GM23248 (cell line): ENCODE data around the gene COX19. TPM values are rescaled to one million over a fixed set of nuclear protein-coding genes. Genes with fewer than 3 reads are reported as not detected.

Experiments used
- DNase-seq: peaks from one replicate; pipeline ENCODE4 v3.0.0-alpha.2; 2015
- H2AFZ ChIP-seq: fragments of 200-600 bp; sonication (generic); 2 replicates; pipeline ENCODE4 v1.6.1; 2016; ENCODE audit warnings: antibody characterized with exemption
- H3F3A ChIP-seq: fragments of 200-600 bp; sonication (generic); 2 replicates; pipeline ENCODE4 v1.6.1; 2016; ENCODE audit warnings: mild to moderate bottlenecking, antibody characterized with exemption, mixed run types; ENCODE audit not compliant: insufficient read depth
- H3K27ac ChIP-seq: fragments of 200-600 bp; sonication (generic); 2 replicates; pipeline ENCODE4 v1.5.1; 2016; ENCODE audit warnings: mild to moderate bottlenecking
- H3K27me3 ChIP-seq: fragments of 200-600 bp; sonication (generic); replicated peaks from 2 replicates; pipeline ENCODE4 v1.6.1; 2016; ENCODE audit warnings: mild to moderate bottlenecking; ENCODE audit not compliant: insufficient read depth
- H3K36me3 ChIP-seq: fragments of 200-600 bp; sonication (generic); 2 replicates; pipeline ENCODE4 v1.6.1; 2016; ENCODE audit warnings: low read depth, mild to moderate bottlenecking
- H3K4me1 ChIP-seq: fragments of 200-600 bp; sonication (generic); 2 replicates; pipeline ENCODE4 v1.6.1; 2016; ENCODE audit warnings: mild to moderate bottlenecking; ENCODE audit not compliant: insufficient read depth
- H3K4me2 ChIP-seq: fragments of 200-600 bp; sonication (generic); one replicate; pipeline ENCODE4 v1.6.1; 2016; ENCODE audit warnings: mild to moderate bottlenecking; ENCODE audit not compliant: unreplicated experiment
- H3K4me3 ChIP-seq: fragments of 200-600 bp; sonication (generic); 2 replicates; pipeline ENCODE4 v1.5.1; 2016; ENCODE audit warnings: mild to moderate bottlenecking
- H3K79me2 ChIP-seq: fragments of 200-600 bp; sonication (generic); 2 replicates; pipeline ENCODE4 v1.6.1; 2016; ENCODE audit warnings: mild to moderate bottlenecking; ENCODE audit not compliant: insufficient read depth
- H3K9ac ChIP-seq: fragments of 200-600 bp; sonication (generic); 2 replicates; pipeline ENCODE4 v1.6.1; 2016; ENCODE audit warnings: mild to moderate bottlenecking
- H3K9me2 ChIP-seq: fragments of 200-600 bp; sonication (generic); 2 replicates; pipeline ENCODE4 v1.6.1; 2016; ENCODE audit warnings: mixed run types, mild to moderate bottlenecking, moderate library complexity; ENCODE audit not compliant: insufficient read depth
- H3K9me3 ChIP-seq: fragments of 200-600 bp; sonication (generic); one replicate; pipeline ENCODE4 v1.6.1; 2017; ENCODE audit warnings: low read depth
- H4K20me1 ChIP-seq: fragments of 200-600 bp; sonication (generic); 2 replicates; pipeline ENCODE4 v1.6.0; 2016; ENCODE audit not compliant: insufficient read depth
- EZH2 ChIP-seq: fragments of 200-600 bp; sonication (generic); IDR thresholded peaks from 2 replicates; pipeline ENCODE4 v1.6.1; 2018; ENCODE audit warnings: antibody characterized with exemption, mild to moderate bottlenecking; ENCODE audit not compliant: insufficient read depth, poor library complexity, severe bottlenecking
- EZH2phosphoT487 ChIP-seq: fragments of 200-600 bp; sonication (generic); IDR thresholded peaks from 2 replicates; pipeline ENCODE4 v1.6.1; 2018; ENCODE audit warnings: antibody characterized with exemption, moderate library complexity, mild to moderate bottlenecking, low read depth; ENCODE audit not compliant: insufficient read depth
- WGBS, 2 experiments: methylation state at CpG; one replicate each; pipeline ENCODE4 v1.1.6; 2015 to 2017; ENCODE audit warnings: low lambda C conversion rate in 2 of 2, low coverage in 1 of 2; ENCODE audit errors: missing lambda C conversion rate in 2 of 2; 5-methylcytosine and 5-hydroxymethylcytosine counted together
- in situ Hi-C: fragments of 300-500 bp; cut with MboI; formaldehyde crosslinking; loops from 2 replicates; pipeline ENCODE4 v1.15.0; 2020
- polyA plus RNA-seq: library from polyadenylated mRNA; unstranded; fragments of >200 nt; fragmentation: Nextera tagmentation; extraction: Ambion mirVana; gene quantifications from 2 replicates; pipeline ENCODE4 v1.2.1, GENCODE V29; 2016
- total RNA-seq: library from RNA; depleted of rRNA; stranded (reverse); fragments of >200 nt; shearing (Covaris generic); gene quantifications from 2 replicates; pipeline ENCODE4 v1.2.3, GENCODE V29; 2014

Gene COX19
- total and polyA plus RNA-seq, 2 experiments from 2014 or later, result 5.5 to 9.9 TPM

- no peak overlapping the region for H3K4me3 ChIP-seq
- no peaks in the 10 kb centered on the region for H3K4me1 ChIP-seq
- H3K27me3 ChIP-seq, result peaks cover 19% of the 10 kb centered on the region
- H4K20me1 ChIP-seq, result no peaks in the 10 kb centered on the region
- in situ Hi-C loops, result no loop called here
- WGBS, 2 experiments, result 48 to 57% methylated on average over 2 of the region's 2 CpGs
- H3K9ac ChIP-seq, result no peak overlapping the region
- H3K9me2 ChIP-seq, result no peaks in the 10 kb centered on the region
- H3F3A ChIP-seq, result no peaks in the 10 kb centered on the region
- DNase-seq, result no peak
- H3K79me2 ChIP-seq, result no peaks in the 10 kb centered on the region
- no peak for TF ChIP-seq EZH2
- no peak for TF ChIP-seq EZH2phosphoT487
- H2AFZ ChIP-seq, result no peak overlapping the region
- no peaks in the 10 kb centered on the region for H3K36me3 ChIP-seq
- no peaks in the 10 kb centered on the region for H3K9me3 ChIP-seq
- no peak overlapping the region for H3K27ac ChIP-seq
- no peak overlapping the region for H3K4me2 ChIP-seq
Measured at GRCh38 chr7:940599-941408, 34.5 kb downstream of the COX19 start.

GRCh38 chr7:939843-940242 is 35.5 kb downstream of the COX19 start:
- 90 to 94% methylated on average over 4 of the region's 4 CpGs for WGBS, 2 experiments
- Histone ChIP-seq H3K4me1 (no peaks in the 10 kb centered on the region), H3K9me2 (no peaks in the 10 kb centered on the region), H3K79me2 (no peaks in the 10 kb centered on the region), H4K20me1 (no peaks in the 10 kb centered on the region), H3K27ac (no peak overlapping the region), H2AFZ (no peak overlapping the region), H3K4me3 (no peak overlapping the region), H3K27me3 (peaks cover 19% of the 10 kb centered on the region), H3K36me3 (no peaks in the 10 kb centered on the region), H3K4me2 (no peak overlapping the region), H3K9ac (no peak overlapping the region), H3K9me3 (no peaks in the 10 kb centered on the region), H3F3A (no peaks in the 10 kb centered on the region)
- TF ChIP-seq EZH2, result no peak
- no peak for TF ChIP-seq EZH2phosphoT487
- no peak for DNase-seq
- in situ Hi-C loops, result no loop called here

- in situ Hi-C loops, result no loop called here
- H4K20me1 ChIP-seq, result no peaks in the 10 kb centered on the region
- TF ChIP-seq EZH2 (no peak), EZH2phosphoT487 (no peak)
- 88 to 90% methylated on average over 23 to 27 of the region's 27 CpGs for WGBS, 2 experiments
- no peak overlapping the region for H2AFZ ChIP-seq
- no peaks in the 10 kb centered on the region for H3K79me2 ChIP-seq
- H3K9me2 ChIP-seq, result no peaks in the 10 kb centered on the region
- no peaks in the 10 kb centered on the region for H3K4me1 ChIP-seq
- no peak overlapping the region for H3K9ac ChIP-seq
- peaks cover 19% of the 10 kb centered on the region for H3K27me3 ChIP-seq
- H3K4me3 ChIP-seq, result no peak overlapping the region
- H3F3A ChIP-seq, result no peaks in the 10 kb centered on the region
- no peak overlapping the region for H3K4me2 ChIP-seq
- H3K9me3 ChIP-seq, result no peaks in the 10 kb centered on the region
- H3K27ac ChIP-seq, result no peak overlapping the region
- DNase-seq, result no peak
- no peaks in the 10 kb centered on the region for H3K36me3 ChIP-seq
Measured at GRCh38 chr7:938546-939185, 36.7 kb downstream of the COX19 start.

- peaks cover 19% of the 10 kb centered on the region for H3K27me3 ChIP-seq
- 71 to 75% methylated on average over 16 of the region's 16 CpGs for WGBS, 2 experiments
- no peak overlapping the region for H3K27ac ChIP-seq
- no peak overlapping the region for H3K4me3 ChIP-seq
- H3K79me2 ChIP-seq, result no peaks in the 10 kb centered on the region
- no peaks in the 10 kb centered on the region for H3K36me3 ChIP-seq
- in situ Hi-C loops, result no loop called here
- H3K4me2 ChIP-seq, result no peak overlapping the region
- TF ChIP-seq EZH2 (no peak), EZH2phosphoT487 (no peak)
- DNase-seq, result no peak
- no peaks in the 10 kb centered on the region for H3K9me2 ChIP-seq
- no peaks in the 10 kb centered on the region for H3F3A ChIP-seq
- no peaks in the 10 kb centered on the region for H4K20me1 ChIP-seq
- H3K9me3 ChIP-seq, result no peaks in the 10 kb centered on the region
- no peak overlapping the region for H3K9ac ChIP-seq
- H3K4me1 ChIP-seq, result no peaks in the 10 kb centered on the region
- H2AFZ ChIP-seq, result no peak overlapping the region
Measured at GRCh38 chr7:937856-938484, 37.4 kb downstream of the COX19 start.
